HG02840 (cell line): ENCODE data around the gene TET1.
"Not testable (repeated sequence)": the region's sequence is repeated elsewhere in the genome, so short reads cannot be mapped to it uniquely, and the experiment has no call there.

ENCODE experiments used
- ATAC-seq: cut with Tn5 transposase; IDR thresholded peaks from one replicate; pipeline ENCODE4 v1.9.1; 2021; ENCODE audit warnings: mild to moderate bottlenecking, moderate library complexity, moderate number of reproducible peaks; ENCODE audit not compliant: unreplicated experiment, low FRiP score

The TET1 gene

GRCh38 chr10:68604441-68604840, 44.3 kb downstream of the TET1 start:
- ATAC-seq, result no peak

GRCh38 chr10:68606918-68607317, 46.8 kb downstream of the TET1 start:
- ATAC-seq, result no peak

- ATAC-seq, result not testable (repeated sequence)
Measured at GRCh38 chr10:68610023-68610422, 49.9 kb downstream of the TET1 start.

- no peak for ATAC-seq
Measured at GRCh38 chr10:68611227-68611626, 51.1 kb downstream of the TET1 start.

DNA sequence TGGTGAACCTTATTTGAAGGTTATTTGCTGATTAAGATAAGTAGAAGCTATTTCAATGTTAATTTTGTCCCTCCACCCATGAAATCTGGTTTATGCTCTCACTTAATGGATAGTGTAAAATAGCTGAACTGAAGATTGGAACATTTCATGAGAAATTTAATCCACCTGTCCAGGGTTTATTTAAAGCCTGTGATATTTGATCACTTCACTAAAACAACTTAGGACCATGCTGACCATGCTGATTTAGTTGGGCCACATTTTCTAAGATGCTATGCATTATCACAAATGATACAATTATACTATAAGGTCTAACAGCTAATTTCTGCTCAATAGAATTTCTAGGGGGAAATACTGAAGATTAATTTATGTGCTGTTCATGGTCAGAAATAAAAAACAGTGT, 53.8 kb downstream of the TET1 start:
- not testable (repeated sequence) for ATAC-seq

- ATAC-seq, result not testable (repeated sequence)
Measured at GRCh38 chr10:68617691-68618090, 57.6 kb downstream of the TET1 start.

- no peak for ATAC-seq
Measured at GRCh38 chr10:68618234-68618633, 58.1 kb downstream of the TET1 start.

DNA sequence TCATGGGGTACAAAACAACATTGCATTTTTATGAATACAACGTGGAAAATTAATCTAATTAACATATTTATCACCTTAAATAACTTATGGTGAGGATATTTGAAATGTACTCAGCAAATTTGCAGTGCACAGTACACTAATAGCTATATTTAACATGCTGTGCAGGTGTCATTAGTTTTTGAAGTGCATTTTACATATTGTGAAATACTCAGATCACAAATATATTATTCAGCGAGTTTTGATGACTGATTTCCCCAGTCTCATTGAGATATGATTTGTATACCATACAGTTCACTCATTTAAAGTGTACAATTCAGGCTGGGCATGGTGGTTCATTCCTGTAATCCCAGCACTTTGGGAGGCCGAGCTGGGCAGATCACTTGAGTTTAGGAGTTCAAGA, 59.5 kb downstream of the TET1 start:
- ATAC-seq, result no peak

DNA sequence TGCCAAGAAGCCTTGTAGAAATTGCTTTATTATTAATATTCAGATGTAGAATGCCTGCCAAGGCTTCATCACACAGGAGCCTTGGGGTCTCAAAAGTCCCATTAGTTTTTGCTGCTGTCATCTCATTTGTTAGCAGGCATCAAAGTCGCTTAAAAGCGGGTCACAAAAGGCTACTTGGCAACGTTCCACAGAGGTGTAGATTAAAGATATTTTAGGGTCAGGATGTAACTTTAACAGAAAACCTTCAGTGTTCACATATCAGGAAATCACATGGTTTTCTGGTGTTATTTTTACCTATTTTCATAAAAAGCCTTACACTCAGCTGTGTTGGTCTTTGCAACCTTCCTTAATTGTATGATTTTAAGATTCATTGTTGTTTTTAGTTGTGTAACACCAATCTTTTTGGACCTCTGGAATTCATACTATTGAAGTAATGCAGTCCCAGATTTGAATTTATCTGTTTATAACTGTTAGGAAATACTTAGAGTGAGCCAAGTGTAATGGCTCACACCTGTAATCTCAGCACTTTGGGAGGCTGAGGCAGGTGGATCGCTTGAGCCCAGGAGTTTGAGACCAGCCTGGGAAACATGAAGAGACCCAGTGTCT, 65.3 kb downstream of the TET1 start:
- no peak for ATAC-seq

- no peak for ATAC-seq
Measured at GRCh38 chr10:68628576-68629127, 68.5 kb downstream of the TET1 start.

DNA sequence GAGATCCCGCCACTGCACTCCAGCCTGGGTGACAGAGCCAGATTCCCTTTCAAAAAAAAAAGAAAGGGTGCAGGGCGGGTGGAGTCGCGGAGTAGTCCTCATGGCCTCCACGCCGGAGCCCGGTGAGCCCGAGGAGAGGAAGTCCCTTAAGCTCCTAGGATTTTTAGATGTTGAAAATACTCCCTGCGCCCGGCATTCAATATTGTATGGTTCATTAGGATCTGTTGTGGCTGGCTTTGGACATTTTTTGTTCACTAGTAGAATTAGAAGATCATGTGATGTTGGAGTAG, 72.1 kb downstream of the TET1 start:
- ATAC-seq, result not testable (repeated sequence)

- no peak for ATAC-seq
Measured at GRCh38 chr10:68633281-68633680, 73.1 kb downstream of the TET1 start.

DNA sequence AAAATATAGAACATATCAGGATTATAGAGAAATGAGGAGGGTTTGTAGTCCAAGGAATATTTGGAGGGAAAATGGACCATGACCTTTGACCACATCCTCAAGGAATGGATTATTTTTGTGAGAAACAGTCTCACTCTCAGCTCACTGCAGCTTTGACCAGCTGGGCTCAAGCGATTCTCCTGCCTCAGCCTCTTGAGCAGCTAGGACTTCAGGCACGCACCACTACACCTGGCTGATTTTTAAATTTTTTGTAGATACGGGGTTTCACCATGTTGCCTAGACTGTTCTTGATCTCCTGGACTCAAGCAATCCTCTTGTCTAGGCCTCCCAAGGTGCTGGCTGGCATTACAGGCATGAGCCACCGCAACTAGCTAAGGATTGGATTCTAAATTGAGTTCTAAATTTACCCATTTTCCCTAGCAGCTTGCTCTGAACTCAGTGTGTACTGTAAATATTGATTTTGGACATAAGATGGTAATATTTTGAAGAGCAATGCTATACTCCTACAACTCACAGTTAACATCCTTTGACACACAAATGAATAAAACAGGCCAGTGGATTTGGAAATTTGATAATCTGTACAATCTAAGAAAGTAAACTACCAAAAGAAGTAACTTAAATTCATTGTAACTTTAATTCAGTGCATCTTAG, 73.8 kb downstream of the TET1 start:
- no peak for ATAC-seq

DNA sequence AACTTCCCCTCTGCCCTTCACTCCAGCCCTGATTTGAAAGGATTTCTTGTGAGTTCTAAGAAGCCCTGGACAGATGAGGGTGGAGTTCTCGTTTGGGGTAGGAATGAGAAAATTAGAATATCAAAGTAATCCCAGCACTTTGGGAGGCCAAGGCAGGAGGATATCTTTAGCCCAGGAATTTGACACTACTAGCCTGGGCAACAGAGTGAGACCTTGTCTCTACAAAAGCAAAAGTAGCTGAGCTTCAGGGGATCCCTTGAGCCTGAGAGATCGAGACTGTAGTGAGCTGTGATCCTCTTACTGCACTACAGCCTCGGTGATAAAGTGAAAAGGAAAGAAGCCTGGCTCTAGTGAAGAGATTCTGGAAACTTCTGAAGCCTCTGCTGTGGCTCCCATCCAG, 76.2 kb downstream of the TET1 start:
- no peak for ATAC-seq

DNA sequence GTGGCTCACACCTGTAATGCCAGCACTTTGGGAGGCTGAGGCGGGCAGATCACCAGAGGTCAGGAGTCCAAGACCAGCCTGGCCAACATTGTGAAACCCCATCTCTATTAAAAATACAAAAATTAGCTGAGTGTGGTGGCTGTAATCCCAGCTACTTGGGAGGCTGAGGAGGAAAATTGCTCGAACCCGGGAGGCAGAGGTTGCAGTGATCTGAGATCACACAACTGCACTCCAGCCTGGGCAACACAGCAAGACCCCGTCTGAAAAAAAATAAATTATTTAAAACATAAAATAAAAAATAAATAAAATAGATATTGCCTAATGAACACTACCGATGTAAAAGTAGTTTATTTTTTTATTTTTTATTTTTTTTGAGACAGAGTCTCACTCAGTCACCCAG, 83.4 kb downstream of the TET1 start:
- not testable (repeated sequence) for ATAC-seq

DNA sequence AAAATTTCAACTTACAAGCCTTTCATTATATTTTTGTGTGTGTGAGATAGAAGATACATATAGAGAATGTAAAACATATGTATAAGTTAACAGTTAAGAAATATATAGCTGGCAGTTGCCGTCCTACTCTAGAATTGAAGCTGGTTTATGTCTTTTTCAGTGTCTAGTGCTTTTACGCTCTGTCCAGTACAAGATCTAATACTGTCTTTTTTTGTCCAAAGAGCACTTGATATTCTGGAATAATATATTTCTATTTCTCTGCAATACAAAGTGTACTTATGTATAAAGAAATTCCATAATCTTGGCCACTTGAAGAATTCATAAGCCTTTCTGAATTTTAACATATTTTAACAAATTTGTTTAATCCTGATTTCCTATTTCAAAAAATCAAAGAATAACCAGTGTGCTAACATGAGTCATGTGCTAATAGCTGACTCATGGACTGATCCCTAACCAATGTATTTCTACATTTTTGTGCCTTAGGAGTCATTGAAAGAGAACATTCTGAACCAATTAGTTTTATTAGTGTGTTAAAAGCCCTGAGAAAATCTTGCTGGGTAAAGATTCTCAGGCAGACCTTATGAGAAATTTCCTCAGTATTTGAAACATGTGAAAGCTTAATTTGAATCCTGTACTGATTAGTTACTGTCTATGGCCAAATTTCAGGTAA, 87.7 kb downstream of the TET1 start:
- no peak for ATAC-seq

DNA sequence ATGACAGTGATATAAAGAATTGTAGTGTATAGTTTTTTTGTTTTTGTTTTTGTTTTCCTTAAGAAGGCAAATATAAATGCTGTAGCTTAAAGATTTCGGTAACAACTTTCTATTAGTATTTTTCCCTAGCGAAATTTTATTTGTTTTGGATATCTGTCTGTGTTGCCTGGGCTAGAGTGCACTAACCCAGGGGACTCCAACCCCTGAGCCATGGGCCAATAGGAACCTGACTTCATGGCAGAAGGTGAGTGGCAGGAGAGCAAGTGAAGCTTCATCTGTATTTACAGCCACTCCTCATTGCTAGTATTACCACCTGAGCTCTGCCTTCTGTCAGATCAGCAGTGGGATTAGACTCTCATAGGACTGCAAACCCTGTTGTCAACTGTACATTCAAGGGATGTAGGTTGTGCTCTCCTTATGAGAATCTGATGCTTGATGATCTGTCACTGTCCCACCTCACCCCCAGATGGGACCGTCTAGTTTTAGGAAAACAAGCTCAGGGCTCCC, 95.5 kb downstream of the TET1 start:
- no peak for ATAC-seq

- no peak for ATAC-seq
Measured at GRCh38 chr10:68665841-68666240, 105.7 kb downstream of the TET1 start.

GRCh38 chr10:68666280-68666760, 106.2 kb downstream of the TET1 start:
- ATAC-seq, result no peak

DNA sequence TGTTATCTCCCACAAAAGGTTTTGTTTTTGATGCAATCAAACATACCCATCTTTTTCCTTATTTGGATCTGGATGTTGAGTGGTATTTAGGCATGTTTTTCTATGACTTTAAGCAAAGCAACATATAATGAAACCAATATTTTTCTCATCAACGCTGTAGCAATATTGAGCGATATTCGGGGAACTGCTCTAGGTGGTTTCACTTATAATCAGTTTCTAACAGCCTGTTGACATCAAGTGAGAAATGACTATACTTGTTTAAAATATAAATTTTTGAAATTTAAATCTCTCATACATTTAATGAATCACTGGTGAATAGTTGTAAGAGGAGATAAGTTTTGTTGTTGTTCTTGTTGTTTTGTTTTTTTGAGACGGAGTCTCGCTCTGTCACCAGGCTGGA, 108.1 kb downstream of the TET1 start:
- ATAC-seq, result no peak

DNA sequence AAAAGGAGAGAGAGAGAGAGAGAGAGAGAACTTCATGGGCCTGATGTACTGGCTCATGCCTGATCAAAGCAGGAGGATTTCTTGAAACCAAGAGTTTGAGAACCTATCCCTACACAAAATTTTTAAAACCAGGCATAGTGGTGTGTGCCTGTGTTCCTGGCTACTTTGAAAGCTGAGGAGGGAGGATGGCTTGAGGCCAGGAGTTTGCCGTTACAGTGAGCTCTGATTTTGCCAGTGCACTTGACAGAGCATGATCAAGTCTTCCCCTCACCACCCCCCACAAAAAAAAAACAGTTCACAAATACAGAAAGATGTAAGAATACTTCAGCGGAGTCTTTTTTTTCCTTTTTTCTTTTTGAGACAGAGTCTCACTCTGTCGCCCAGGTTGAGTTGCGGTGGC, 108.8 kb downstream of the TET1 start:
- ATAC-seq, result no peak
